GM12865 (cell line): ENCODE results near the gene NCBP3.

Experiments
- DNase-seq: peaks from one replicate; pipeline ENCODE4 v3.0.0; 2010; ENCODE audit warnings: low read depth
- H3K4me3 ChIP-seq: 2 replicates; pipeline ENCODE4 v1.5.1; 2011; ENCODE audit warnings: mild to moderate bottlenecking, low read depth, low read length, control low read depth
- CTCF ChIP-seq: IDR thresholded peaks from 2 replicates; pipeline ENCODE4 v1.5.1; 2011; ENCODE audit warnings: low read length, control low read depth, low read depth, inconsistent platforms; ENCODE audit not compliant: insufficient read depth; ENCODE audit errors: missing control alignments

The NCBP3 gene

GRCh38 chr17:3803308-3803640 lies 42.8 kb downstream of the NCBP3 start:
- no peak overlapping the region for H3K4me3 ChIP-seq
- no peak for TF ChIP-seq CTCF
- DNase-seq = no peak

- TF ChIP-seq CTCF = no peak
- no peak overlapping the region for H3K4me3 ChIP-seq
- DNase-seq = no peak
These were observed 43.4 kb downstream of the NCBP3 start for GRCh38 chr17:3802461-3803307.

- no peak overlapping the region for H3K4me3 ChIP-seq
- TF ChIP-seq CTCF = no peak
- no peak for DNase-seq
These were observed 44.3 kb downstream of the NCBP3 start for GRCh38 chr17:3801792-3802191.

GRCh38 chr17:3801347-3801746 lies 44.7 kb downstream of the NCBP3 start:
- DNase-seq = no peak
- no peak for TF ChIP-seq CTCF
- no peak overlapping the region for H3K4me3 ChIP-seq

- no peak for DNase-seq
- no peak within 1 kb of the TSS for H3K4me3 ChIP-seq
- no peak for TF ChIP-seq CTCF
These were observed 45.4 kb downstream of the NCBP3 start, which contains the start of gene ITGAE for GRCh38 chr17:3800362-3801271. ITGAE (minus strand) TSS chr17:3801188; CDS start chr17:3801144, 44 bp downstream.

- no peak for DNase-seq
- H3K4me3 ChIP-seq = no peak overlapping the region
- TF ChIP-seq CTCF = no peak
These were observed 46.7 kb downstream of the NCBP3 start for GRCh38 chr17:3799181-3799945.
